HEK293 (cell line): Measurements from ENCODE around the gene BCR.

Source experiments
- CTCF ChIA-PET: fragments of 350-600 bp; formaldehyde crosslinking; extraction: SDS; loops from one replicate; lab custom pipeline; 2021; ENCODE audit warnings: antibody characterized with exemption; lab: Yijun Ruan, JAX
- POLR2A ChIA-PET: fragments of 300-600 bp; formaldehyde crosslinking; extraction: SDS; loops from one replicate; lab custom pipeline; 2020; ENCODE audit warnings: antibody characterized with exemption, inconsistent platforms; lab: Yijun Ruan, JAX
- H3K27ac ChIP-seq: fragments of 200-500 bp; sonication (Bioruptor generic); 2 replicates; pipeline ENCODE4 v1.5.1; 2014; ENCODE audit warnings: low read depth, low read length, control low read depth, inconsistent platforms; ENCODE audit errors: extremely low read depth
- H3K36me3 ChIP-seq, 2 experiments: fragments of 200-500 bp in 1 of 2; sonication (Bioruptor generic) in 1 of 2; 1 replicate in 1 of 2; 2 replicates in 1 of 2; pipeline ENCODE4 v1.5.1; 2014 to 2017; ENCODE audit warnings: inconsistent platforms in 2 of 2, low read length in 2 of 2; ENCODE audit not compliant: control insufficient read depth in 2 of 2, insufficient read depth in 1 of 2
- H3K4me1 ChIP-seq: fragments of 200-500 bp; sonication (Bioruptor generic); 2 replicates; pipeline ENCODE4 v1.5.1; 2014; ENCODE audit warnings: mild to moderate bottlenecking, low read length, inconsistent platforms; ENCODE audit not compliant: control insufficient read depth, insufficient read depth
- H3K4me3 ChIP-seq: 2 replicates; pipeline ENCODE4 v1.5.1; 2011; ENCODE audit warnings: low read depth, mild to moderate bottlenecking, control low read depth, low read length, moderate library complexity
- H3K9me3 ChIP-seq: fragments of 200-500 bp; sonication (Bioruptor generic); 2 replicates; pipeline ENCODE4 v1.5.1; 2014; ENCODE audit warnings: low read depth, low read length, inconsistent platforms; ENCODE audit not compliant: control insufficient read depth, insufficient read depth
- BCL11A ChIP-seq: fragments of 450-650 bp; formaldehyde crosslinking; IDR thresholded peaks from 2 replicates; pipeline ENCODE4 v1.5.1; 2016; ENCODE audit warnings: low read depth, missing biosample characterization, missing genetic modification characterization
- BCL11B ChIP-seq: fragments of 450-650 bp; formaldehyde crosslinking; IDR thresholded peaks from 2 replicates; pipeline ENCODE4 v1.5.1; 2016; ENCODE audit warnings: low read depth, missing biosample characterization, missing genetic modification characterization
- GLIS2 ChIP-seq: fragments of 450-650 bp; formaldehyde crosslinking; IDR thresholded peaks from 2 replicates; pipeline ENCODE4 v1.5.1; 2016; ENCODE audit warnings: missing biosample characterization, missing genetic modification characterization
- OVOL3 ChIP-seq: fragments of 450-650 bp; formaldehyde crosslinking; IDR thresholded peaks from 2 replicates; pipeline ENCODE4 v1.5.1; 2016; ENCODE audit warnings: missing biosample characterization, missing genetic modification characterization
- ZFP3 ChIP-seq: fragments of 450-650 bp; formaldehyde crosslinking; IDR thresholded peaks from 2 replicates; pipeline ENCODE4 v1.5.1; 2016; ENCODE audit warnings: low read depth, missing biosample characterization, missing genetic modification characterization
- ZNF112 ChIP-seq: fragments of 450-650 bp; formaldehyde crosslinking; IDR thresholded peaks from 2 replicates; pipeline ENCODE4 v1.5.0; 2017; ENCODE audit warnings: missing biosample characterization, missing genetic modification characterization
- ZNF121 ChIP-seq: fragments of 450-650 bp; formaldehyde crosslinking; IDR thresholded peaks from 2 replicates; pipeline ENCODE4 v1.5.1; 2016; ENCODE audit warnings: missing biosample characterization, missing genetic modification characterization
- ZNF155 ChIP-seq: fragments of 450-650 bp; formaldehyde crosslinking; IDR thresholded peaks from 2 replicates; pipeline ENCODE4 v1.5.1; 2016; ENCODE audit warnings: missing biosample characterization, missing genetic modification characterization
- ZNF274 ChIP-seq, 2 experiments: fragments of 200-500 bp in 1 of 2; fragments of 450-650 bp in 1 of 2; sonication (Bioruptor generic) in 1 of 2; formaldehyde crosslinking in 1 of 2; IDR thresholded peaks; 2 replicates each; pipeline versions ENCODE4 v1.5.1 to v1.6.1; 2014 to 2016; ENCODE audit warnings: borderline replicate concordance in 1 of 2, inconsistent platforms in 1 of 2, low read length in 1 of 2, missing biosample characterization in 1 of 2, missing genetic modification characterization in 1 of 2
- ZNF292 ChIP-seq: fragments of 450-650 bp; formaldehyde crosslinking; IDR thresholded peaks from 2 replicates; pipeline ENCODE4 v1.5.1; 2016; ENCODE audit warnings: low read depth, missing biosample characterization, missing genetic modification characterization, borderline replicate concordance
- ZNF416 ChIP-seq: fragments of 450-650 bp; formaldehyde crosslinking; IDR thresholded peaks from 2 replicates; pipeline ENCODE4 v1.5.1; 2016; ENCODE audit warnings: missing biosample characterization, missing genetic modification characterization
- ZNF48 ChIP-seq: fragments of 450-650 bp; formaldehyde crosslinking; IDR thresholded peaks from 2 replicates; pipeline ENCODE4 v1.5.1; 2016; ENCODE audit warnings: missing biosample characterization, missing genetic modification characterization
- ZNF830 ChIP-seq: fragments of 450-650 bp; IDR thresholded peaks from 2 replicates; pipeline ENCODE4 v1.5.0; 2018; ENCODE audit warnings: missing biosample characterization, missing genetic modification characterization, low read depth, mild to moderate bottlenecking, moderate library complexity
- ZNF843 ChIP-seq: fragments of 450-650 bp; formaldehyde crosslinking; IDR thresholded peaks from 2 replicates; pipeline ENCODE4 v1.5.1; 2016; ENCODE audit warnings: missing biosample characterization, missing genetic modification characterization
- TF ChIP-seq, protein P1 (sequence below): fragments of 450-650 bp; IDR thresholded peaks from 2 replicates; pipeline ENCODE4 v1.5.1; 2018; ENCODE audit warnings: missing biosample characterization, mild to moderate bottlenecking, missing genetic modification characterization
- TF ChIP-seq, protein P2 (sequence below): fragments of 450-650 bp; formaldehyde crosslinking; IDR thresholded peaks from 2 replicates; pipeline ENCODE4; 2016; ENCODE audit warnings: missing biosample characterization, missing genetic modification characterization
- TF ChIP-seq, protein P3 (sequence below): fragments of 450-650 bp; formaldehyde crosslinking; IDR thresholded peaks from 2 replicates; pipeline ENCODE4 v1.5.1; 2017; ENCODE audit warnings: missing biosample characterization, missing genetic modification characterization

Gene BCR

DNA sequence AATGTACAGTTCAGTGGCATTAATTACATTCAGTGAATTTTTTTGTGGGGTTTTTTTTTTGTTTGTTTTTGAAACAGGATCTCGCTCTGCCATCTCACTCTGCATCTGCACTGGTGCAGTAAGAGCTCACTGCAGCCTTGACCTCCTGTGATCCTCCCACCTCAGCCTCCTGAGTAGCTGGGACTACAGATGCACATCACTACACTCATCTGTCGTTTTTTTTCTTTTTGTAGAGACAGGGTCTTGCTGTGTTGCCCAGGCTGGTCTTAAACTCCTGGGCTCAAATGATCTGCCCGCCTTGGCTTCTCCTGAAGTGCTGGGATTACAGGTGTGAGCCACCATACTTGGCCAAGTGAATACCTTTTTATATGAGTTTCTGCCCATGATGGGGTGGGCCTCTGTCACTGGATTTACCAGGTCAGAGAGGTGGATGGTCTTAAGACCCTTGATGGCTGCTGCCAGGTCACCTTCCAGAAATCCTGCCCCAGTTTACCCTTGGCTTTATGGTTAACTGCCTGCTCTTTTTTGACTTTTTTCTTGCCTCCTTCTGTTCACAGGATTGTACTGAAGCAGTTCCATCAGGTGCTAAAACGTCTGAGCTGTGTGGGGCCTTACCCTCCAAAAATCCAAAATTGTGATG lies 22.6 kb downstream of the BCR start:
- H3K36me3 ChIP-seq: peaks cover 0 to 33% of the 10 kb centered on the region in 2 experiments; a peak in 1 of 3 replicates
- ChIA-PET CTCF (interaction anchor here (1.1 to 1.9 kb wide), 2 partner anchors 16 to 79 kb away, joined by 3 to 9 read pairs; no protein-coding TSS in a partner anchor), POLR2A (no interaction called here)
- H3K4me1 ChIP-seq: no peaks in the 10 kb centered on the region; the same call in 1 of the 2 replicates
- no peak overlapping the region for H3K27ac ChIP-seq
- no peak overlapping the region for H3K4me3 ChIP-seq
- H3K9me3 ChIP-seq: no peaks in the 10 kb centered on the region
- no peak for TF ChIP-seq ZNF830 (tag by site-specific recombination)
- TF ChIP-seq BCL11A: no peak
- no peak for TF ChIP-seq ZNF48
- TF ChIP-seq, protein P1, sequence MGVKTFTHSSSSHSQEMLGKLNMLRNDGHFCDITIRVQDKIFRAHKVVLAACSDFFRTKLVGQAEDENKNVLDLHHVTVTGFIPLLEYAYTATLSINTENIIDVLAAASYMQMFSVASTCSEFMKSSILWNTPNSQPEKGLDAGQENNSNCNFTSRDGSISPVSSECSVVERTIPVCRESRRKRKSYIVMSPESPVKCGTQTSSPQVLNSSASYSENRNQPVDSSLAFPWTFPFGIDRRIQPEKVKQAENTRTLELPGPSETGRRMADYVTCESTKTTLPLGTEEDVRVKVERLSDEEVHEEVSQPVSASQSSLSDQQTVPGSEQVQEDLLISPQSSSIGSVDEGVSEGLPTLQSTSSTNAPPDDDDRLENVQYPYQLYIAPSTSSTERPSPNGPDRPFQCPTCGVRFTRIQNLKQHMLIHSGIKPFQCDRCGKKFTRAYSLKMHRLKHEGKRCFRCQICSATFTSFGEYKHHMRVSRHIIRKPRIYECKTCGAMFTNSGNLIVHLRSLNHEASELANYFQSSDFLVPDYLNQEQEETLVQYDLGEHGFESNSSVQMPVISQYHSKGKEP (tag by site-specific recombination): 0 out of 2 replicates have a peak, but pooled peaks have one; percentile 19
- no peak for TF ChIP-seq GLIS2 (tag by site-specific recombination)
- TF ChIP-seq OVOL3 (tag by site-specific recombination): no peak
- no peak for TF ChIP-seq ZNF274 (IDR thresholded peaks at IDR 0.05; ENCODE audit: low read length)
- no peak for TF ChIP-seq ZNF274 (tag by site-specific recombination; IDR thresholded peaks at IDR 0.05; ENCODE audit: borderline replicate concordance)
- no peak for TF ChIP-seq ZNF112
- no peak for TF ChIP-seq BCL11B
- no peak for TF ChIP-seq ZFP3 (tag by site-specific recombination)
- peak; percentile 86 for TF ChIP-seq ZNF121
- TF ChIP-seq ZNF416 (tag by site-specific recombination): no peak
- no peak for TF ChIP-seq ZNF292 (tag by site-specific recombination)
- no peak for TF ChIP-seq ZNF155

DNA sequence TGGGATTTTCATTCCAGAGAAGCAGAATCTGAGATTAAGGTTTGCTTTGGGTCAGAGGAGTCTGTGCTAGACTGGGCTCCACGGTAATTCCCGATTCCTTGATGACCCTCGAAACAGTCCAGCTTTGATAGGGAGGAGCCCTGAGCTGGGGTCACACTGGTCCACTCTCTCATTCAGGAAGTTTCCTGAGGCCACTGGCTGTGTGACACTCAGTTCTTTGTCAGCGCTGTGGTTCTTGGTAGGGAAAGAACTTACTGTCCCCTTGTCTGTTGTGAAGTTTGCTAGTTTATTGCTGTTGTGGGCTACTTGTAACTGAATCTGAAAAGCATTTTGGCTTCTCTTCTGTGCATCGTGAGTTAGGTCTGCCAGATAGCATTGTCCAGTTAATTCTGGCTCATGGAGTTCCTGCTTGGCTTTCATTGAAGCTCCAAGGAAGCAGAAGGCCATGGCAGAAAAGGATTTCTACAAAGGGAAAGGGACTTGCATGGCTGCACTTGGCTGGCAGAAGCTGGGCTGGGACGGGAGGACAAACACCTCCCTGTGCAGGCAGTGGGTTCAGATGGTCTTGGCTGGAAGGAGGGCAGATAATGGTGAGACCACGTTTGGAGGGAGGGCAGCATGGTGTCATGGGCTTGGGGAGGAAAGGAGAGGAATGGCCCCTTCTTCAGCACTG lies 23.3 kb downstream of the BCR start:
- ChIA-PET POLR2A (no interaction called here), CTCF (interaction anchor here (1.1 to 1.9 kb wide), 4 partner anchors 16 to 78 kb away, joined by 3 to 9 read pairs (median 6); no protein-coding TSS in a partner anchor)
- Histone ChIP-seq H3K4me1 (no peaks in the 10 kb centered on the region; the same call in 1 of the 2 replicates), H3K9me3 (no peaks in the 10 kb centered on the region), H3K4me3 (no peak overlapping the region), H3K27ac (no peak overlapping the region), H3K36me3 (peaks cover 0 to 34% of the 10 kb centered on the region in 2 experiments; a peak in 1 of 3 replicates)
- TF ChIP-seq, protein P2, sequence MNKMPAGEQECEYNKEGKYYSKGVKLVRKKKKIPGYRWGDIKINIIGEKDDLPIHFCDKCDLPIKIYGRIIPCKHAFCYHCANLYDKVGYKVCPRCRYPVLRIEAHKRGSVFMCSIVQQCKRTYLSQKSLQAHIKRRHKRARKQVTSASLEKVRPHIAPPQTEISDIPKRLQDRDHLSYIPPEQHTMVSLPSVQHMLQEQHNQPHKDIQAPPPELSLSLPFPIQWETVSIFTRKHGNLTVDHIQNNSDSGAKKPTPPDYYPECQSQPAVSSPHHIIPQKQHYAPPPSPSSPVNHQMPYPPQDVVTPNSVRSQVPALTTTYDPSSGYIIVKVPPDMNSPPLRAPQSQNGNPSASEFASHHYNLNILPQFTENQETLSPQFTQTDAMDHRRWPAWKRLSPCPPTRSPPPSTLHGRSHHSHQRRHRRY (tag by site-specific recombination): no peak
- TF ChIP-seq, protein P3, sequence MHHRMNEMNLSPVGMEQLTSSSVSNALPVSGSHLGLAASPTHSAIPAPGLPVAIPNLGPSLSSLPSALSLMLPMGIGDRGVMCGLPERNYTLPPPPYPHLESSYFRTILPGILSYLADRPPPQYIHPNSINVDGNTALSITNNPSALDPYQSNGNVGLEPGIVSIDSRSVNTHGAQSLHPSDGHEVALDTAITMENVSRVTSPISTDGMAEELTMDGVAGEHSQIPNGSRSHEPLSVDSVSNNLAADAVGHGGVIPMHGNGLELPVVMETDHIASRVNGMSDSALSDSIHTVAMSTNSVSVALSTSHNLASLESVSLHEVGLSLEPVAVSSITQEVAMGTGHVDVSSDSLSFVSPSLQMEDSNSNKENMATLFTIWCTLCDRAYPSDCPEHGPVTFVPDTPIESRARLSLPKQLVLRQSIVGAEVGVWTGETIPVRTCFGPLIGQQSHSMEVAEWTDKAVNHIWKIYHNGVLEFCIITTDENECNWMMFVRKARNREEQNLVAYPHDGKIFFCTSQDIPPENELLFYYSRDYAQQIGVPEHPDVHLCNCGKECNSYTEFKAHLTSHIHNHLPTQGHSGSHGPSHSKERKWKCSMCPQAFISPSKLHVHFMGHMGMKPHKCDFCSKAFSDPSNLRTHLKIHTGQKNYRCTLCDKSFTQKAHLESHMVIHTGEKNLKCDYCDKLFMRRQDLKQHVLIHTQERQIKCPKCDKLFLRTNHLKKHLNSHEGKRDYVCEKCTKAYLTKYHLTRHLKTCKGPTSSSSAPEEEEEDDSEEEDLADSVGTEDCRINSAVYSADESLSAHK (tag by site-specific recombination): peak; percentile 47; the same call in 1 of the 2 replicates
- TF ChIP-seq GLIS2 (tag by site-specific recombination): no peak
- TF ChIP-seq ZNF843 (tag by site-specific recombination): no peak
